SKM-1 (cell line): Measurements from ENCODE around the gene ALK.
A peak's percentile ranks its signal among the peaks of the same experiment; 100 is the strongest.
"Not testable (repeated sequence)": the region's sequence is repeated elsewhere in the genome, so short reads cannot be mapped to it uniquely, and the experiment has no call there.

ENCODE experiments used
- DNase-seq: peaks from one replicate; lab custom pipeline; 2025; ENCODE audit not compliant: unreplicated experiment; lab: John Stamatoyannopoulos, UW

The ALK gene

DNA sequence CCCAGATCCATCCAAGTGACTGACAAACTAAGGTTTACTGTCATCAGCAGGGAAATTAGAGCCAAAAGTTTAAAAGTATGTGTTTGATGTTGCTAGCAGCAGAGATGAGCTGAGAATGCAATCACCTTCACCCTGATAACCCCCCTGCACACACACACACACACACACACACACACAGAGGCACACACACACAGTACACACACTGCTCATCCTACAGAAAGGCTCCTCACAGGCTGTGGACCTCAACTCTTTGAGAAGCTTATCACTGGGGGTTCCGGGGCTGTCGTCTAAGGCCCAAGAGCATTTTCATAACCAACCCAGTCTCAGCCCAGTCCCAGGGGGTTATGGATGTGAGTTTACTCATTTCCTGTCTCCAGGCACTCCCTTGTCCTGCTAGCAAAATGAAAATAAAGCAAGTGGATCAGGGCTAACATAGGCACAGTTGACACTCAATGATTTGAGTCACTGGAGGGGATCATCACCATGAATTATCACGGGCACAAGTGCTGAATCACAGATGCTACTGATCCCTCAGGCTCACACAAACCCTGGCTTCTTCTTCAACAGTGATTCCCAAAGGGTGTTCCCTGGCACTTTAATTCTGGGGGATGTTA lies 76.6 kb downstream of the ALK start:
- no peak for DNase-seq

DNA sequence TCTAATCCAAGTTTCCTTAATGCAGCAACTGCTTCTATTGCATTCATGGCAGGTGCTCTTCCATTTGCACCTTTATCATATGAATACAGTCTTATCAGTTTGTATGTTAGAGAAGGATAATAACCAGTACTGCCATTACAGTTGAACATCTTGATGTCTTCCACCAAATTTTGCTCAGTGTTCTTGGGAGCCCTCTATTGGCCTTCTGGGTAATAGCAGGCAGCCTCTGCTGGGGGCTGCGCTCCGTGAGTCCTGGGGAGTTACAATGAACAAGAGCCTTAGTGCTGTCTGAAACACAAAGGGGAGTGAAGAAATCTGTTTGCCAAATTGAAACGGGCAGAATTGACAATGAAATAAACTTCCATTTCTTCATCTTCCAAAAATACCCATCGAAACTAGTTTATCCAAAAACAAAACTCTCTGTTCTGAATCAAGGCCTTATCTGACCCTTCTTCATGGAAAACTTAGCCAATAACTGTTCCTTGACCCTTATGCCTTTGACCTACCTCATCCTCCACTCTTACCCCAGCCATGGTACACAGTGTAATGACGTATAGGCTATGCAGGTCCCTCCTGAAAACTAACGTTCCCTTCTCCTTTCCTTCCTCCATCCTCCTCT lies 79.9 kb downstream of the ALK start:
- DNase-seq, result peak; percentile 2

DNA sequence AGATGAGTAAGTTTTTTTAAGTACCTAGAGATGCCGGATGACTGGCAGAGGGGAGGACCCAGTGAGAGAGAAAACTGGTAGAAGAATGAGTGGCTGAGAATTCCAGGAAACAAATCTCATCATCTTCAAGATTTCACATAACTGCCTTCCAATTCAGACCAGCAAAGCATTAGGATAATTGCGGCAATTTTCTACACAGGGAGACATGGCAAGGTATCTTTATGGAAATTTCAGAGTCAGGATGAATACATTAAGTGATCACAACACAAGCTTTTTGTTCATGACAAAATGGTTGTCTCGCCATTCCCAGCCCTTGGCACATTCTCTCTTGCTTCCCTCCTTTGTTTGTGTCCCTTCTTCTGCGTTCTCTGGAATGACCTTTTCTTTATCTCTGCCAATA lies 82.1 kb downstream of the ALK start:
- DNase-seq, result no peak

DNA sequence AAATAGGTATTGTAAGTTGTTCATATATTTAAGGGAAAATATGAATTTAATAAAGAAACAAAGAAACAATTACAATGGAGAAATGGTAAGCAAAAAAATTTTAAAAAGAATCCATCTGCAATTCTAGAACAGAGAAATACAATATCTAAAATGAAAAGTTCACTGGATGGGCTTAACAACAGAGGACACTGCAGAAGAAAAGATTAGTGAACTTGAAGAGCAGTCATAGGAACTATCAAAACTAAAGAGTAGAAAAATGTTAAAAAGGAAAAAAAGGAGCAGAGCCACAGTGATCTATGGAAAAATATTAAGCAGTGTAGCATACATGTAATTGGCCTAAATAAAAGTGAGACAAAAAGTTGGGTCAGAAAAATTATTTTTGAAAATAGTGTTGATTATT lies 83.5 kb downstream of the ALK start:
- DNase-seq, result no peak

DNA sequence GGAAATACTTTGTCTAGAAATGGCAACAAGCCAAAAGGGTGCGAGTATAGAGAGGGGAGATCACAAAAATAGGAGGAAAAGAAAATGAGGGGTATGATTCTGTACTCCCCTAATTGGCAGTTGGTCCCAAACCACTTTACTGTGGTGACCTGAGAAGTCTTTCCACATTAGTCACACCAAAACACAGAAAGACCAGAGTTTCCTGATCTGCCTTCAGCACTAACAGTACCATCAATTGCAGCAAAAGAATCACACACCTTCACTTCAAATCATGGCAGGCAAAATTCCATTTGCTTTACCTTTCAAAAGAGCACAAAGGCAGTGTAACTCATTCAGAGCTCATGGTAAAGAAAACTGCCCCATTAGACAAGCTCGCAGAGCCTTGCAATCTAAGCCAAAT lies 86.8 kb downstream of the ALK start:
- DNase-seq, result no peak

DNA sequence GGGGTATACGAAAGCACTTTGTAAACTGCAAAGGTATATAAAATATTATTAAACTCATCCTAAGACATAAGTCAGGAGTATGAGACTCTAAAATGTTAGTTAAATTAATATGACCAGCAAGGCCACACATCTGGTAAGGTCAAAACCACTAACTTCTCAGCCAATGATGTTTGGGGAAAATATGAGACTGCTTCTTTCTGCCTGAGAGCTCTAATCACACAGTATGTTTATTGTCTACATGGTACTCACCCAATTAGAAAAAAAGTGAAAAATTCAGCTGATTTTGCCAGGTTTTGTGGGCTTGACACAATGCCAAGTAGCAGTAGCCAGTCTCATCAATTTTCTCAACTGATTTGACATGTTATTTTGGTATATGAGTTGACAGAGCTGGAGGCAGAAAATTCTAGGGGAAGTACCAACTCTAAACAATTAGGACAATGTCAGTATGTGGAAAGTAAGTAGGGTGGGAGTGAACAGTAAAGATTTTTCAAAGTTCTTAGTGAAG lies 87.3 kb downstream of the ALK start:
- DNase-seq, result no peak

DNA sequence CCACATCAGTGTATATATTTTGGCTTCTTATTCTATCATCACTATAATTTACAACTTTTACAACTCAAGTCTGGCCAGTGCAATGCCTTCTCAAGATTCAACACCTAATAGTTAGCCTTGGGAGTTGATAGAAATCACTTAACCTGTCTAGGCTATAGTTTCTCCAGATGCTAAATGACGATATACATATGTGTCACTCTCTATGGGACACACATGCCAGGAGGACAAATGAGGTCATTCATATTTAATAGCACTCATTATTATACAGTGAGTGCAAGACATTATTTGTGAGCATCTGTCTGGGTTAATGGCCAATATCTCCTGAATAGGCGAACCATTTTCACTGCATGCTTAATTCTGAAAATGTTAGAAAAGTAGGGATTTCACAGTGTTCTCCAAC lies 89.8 kb downstream of the ALK start:
- DNase-seq, result no peak

DNA sequence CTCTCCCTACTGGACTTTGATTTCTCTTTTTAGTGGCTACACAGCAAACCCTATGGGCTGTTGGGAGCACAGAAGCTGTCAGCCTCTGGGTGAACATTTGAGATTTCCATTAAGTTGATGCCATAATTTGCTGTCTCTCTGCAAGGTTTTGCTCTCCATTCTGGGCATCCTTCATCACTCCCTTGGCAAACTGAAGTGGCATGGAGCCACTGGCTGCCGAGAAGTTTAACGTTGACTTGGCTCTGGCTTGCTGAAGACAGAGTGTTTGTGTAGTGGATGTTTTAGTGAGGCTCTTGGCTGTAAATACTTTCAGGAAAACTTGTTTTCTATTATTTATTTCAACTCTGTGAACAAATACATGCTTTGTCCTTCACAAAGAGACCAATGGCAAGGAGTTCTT lies 91.5 kb downstream of the ALK start:
- no peak for DNase-seq

DNA sequence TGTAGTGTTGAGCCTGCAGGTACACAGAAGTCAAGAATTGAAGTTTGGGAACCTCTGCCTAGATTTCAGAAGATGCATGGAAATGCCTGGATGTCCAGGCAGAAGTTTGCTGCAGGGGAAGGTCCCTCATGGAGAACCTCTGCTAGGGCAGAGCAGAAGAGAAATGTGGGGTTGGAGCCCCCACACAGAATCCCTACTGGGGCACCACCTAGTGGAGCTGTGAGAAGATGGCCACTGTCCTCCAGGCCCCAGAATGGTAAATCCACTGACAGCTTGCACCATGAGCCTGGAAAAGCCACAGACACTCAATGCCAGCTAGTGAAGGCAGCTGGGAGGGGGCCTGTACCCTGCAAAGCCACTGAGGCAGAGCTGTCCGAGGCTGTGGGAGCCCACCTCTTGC lies 97.2 kb downstream of the ALK start:
- not testable (repeated sequence) for DNase-seq

DNA sequence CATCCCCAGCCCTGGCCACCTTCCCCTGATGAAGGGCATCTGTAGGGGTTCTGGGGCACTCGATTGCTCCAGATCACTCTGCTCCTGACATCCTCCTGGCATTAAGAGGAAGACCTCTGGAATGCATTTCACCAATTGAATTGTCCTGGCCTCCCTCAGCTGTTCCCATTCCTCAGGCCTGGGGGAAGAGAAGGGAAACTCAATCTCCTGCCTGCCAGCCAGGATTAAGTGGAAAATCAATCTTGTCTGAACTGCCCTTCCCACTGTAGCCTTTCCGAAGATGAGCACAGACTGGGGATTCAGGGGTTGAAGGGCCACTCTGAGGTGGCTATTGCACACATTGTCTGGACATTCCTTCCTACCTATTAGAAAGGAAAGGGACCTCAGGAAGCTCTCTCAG lies 99.8 kb downstream of the ALK start:
- no peak for DNase-seq

DNA sequence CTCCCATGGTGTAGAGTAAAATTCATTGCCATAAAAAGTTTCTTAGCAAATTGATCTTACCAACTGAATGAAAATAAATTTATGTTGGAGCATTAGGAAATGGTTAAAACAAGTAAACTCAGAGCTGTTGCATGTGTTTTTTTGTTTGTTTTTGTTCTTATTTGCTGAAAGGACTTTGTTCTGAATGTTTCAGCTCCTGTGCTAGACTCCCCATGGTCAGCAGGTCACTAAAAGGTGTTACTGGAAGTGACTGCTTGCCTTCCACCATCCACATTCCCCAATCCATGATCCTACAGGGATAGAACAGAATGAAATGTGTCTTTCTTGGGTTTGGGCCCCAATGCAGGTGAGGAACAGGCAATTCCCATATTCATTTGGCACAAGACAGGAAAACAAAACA lies 101.8 kb downstream of the ALK start:
- no peak for DNase-seq

DNA sequence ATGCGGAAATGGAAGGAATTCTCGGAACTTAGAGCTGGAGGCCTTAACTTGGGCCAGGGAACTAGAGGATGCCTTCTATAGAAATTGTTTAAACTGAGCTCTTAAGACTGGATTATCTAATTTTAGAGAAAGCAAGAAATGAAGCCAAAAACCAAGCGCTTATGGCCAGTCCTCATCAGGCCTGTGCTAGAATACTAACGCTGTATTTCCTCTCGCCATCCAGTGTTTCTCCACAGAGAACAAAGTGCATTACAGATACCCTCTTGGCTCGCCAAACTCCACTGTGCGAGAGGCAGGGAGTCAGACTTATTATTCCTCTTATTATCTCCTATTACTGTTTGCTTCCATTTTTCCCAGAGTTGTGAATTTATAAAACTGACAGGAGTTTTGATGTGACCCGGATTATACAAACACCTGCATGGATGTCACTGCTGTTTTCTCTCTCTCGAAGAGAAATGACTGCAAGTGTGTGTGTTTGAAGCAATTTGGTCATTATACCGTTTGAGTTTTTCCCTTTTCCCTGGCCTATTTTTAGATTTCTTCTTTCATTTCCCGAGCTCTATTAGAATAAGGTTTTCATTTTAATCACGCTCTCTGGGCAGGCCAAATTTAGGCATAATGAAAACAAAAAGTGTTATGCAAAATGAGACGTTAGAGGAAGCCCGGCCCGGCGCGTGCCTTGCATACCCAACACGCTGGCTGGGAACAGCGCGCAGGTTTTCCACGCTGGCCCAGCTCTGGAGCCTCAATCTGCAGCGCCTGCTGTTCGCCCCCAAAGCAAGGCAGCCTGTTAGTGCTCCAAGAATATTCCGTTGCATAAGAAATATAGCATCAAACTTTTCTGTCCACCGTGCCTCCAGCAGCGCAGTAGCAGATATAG lies 103.3 kb downstream of the ALK start:
- no peak for DNase-seq

DNA sequence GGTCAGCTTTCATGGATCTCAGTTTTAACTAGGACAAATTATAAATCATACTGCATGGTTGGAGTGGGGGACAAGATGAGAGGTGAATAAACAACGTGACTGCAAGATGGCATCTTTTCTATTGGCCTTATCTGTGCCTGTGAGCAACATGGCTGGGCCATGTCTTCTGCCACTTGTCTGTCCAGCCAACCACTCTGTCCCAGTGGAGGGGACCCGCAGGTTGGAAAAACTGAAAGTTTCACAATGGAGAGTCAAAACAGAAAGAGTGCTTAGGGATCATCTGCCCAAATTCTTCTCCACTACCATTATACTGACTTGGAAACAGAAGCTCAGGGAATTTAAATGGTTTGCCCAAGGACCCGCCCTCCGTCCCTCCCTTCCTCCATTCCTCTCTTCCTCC lies 104.1 kb downstream of the ALK start:
- DNase-seq, result no peak

DNA sequence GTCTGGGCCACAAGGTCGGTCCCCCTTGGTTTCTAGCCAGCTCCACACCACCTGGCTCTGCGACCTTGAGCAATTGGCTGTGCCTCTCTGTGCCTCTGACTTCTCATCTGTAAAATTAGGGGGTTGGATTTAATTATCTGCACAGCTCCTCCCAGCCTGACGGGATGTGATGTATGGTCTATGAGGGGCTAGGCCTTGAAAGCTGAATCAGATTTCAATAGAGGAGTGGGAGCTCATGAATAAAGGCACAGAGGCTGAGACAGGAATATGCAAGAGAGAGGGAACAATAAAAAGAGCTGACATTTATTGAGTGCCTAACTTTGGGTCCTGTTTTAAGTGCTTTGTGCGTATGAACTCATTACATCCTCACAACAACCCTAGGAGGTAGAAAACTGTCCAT lies 104.7 kb downstream of the ALK start:
- no peak for DNase-seq

DNA sequence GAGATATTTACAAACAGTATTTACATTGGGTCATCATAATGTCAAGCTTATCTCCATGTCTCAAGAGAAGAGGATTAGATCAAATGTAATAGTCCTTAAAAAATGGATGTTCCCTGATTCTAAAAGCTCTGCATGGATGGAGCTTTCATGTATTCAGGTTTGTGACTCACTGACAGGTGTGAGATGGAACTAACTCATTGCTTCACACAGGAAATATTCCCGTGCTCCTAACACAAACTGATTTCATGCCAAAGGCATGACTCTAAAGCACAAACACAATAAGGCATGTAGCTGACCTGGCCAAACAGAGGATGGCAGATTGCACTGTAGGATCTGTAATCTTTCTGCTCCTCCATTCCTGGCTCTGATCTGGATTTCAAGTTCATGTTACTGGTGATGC lies 110.0 kb downstream of the ALK start:
- DNase-seq, result no peak

DNA sequence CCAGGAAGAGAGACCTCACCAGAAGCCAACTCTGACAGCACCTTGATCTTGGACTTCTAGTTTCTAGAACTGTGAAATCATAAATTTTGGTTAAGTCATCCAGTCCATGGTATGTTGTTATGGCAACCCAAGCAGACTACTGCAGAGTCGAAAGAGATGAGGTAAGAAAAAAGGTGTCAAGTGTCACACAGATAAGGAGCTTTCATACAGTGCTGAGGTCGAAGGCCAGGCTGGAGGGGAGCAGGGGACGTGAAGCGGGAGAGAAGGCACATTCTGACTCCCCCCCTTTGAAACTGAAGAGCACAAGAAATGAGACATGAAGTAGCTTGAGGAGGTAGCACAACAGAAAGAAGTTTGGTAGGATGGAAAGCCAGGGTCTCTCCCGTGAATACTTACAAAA lies 110.4 kb downstream of the ALK start:
- DNase-seq, result no peak

DNA sequence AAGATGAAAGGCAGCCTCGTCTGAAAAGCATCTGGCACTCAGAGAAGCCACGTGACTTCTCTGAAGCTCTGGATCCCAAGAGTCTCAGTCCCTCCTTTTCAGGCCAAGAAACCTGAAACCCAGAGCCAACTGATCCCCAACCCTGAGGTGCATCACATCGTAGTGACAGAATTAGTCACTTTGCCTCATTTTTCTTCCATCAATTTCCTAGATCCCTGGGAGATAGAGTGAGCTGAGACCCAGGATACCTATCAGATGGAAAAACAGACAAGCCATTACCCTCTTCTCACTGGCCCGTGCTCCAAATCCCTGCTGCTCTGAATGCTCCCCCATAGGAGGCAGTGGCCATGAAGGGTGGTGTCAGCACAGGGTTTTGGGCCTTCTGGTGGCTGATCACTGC lies 113.1 kb downstream of the ALK start:
- DNase-seq, result no peak

DNA sequence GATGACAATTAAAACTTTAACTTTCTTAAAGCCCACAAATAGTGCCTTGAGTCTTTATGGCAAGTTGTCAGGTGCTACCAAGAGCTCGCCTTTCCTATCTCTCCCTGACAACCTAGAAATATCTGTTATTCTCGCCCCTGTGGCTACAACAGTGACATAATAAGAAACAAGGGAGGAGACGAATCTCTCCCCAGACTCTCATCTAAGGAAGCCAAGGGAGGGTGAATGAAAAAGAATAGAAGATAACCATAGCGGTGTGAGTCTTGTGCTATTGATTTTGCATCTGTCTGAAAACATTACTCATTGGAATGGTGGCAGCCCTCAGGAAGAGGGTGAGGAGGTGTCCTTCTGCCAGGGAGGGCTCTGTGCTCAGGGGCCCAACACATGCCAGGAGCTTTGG lies 114.3 kb downstream of the ALK start:
- no peak for DNase-seq

DNA sequence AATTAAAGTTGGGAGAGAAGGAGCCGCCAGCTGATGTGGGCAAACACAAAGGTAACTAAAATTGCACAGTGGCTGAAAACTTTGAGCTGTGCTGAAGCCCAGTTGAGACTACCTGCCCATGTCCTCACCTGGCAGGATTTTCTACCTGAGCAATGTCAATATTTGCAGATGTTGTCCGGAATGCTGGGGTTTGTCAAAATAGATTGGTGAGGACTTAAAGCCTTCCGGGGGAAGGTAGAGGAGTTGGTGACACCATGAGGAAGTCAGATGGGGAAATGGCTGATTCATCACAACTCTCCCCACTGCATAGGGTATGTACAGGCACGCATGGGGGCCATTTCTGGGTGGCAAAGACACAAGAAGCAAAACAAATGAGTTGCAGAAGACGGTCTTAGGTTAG lies 114.9 kb downstream of the ALK start:
- no peak for DNase-seq

DNA sequence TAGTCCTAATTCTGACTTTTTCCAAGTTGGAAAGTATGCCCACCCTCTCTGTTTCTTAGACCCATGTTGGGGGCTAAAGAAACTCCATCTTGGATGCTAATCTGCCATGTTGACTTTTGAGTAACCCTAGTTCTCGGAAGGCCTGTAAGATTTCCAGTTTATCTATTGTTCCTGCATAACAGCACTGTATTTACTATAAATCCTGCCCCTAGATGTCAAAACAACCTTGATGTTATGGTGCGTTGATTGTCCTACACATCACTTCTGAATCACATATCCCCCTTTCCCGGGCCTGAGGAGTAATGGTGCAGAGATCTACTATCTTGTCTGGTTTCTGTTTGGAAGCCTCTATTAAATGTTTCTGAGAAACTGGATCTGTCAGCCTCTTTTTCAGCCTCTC lies 116.7 kb downstream of the ALK start:
- no peak for DNase-seq

DNA sequence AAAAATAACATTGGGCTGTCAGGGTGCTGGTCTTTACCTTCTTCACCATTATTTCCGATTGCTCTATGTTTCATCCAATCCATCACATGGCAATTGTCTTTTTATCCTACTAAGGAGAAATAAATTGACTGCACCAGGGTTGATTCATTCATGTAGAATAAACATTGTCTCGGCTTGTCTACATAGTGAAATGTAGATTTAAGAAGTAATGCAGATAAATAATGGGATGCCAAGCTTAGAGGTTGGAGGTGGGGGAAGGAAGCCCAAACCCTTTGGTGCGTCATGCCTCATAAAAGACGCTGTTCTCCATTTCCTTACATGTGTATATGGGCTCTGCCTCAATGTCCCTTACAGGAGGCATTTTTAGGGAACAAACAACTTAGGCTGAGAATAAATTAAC lies 117.8 kb downstream of the ALK start:
- no peak for DNase-seq

DNA sequence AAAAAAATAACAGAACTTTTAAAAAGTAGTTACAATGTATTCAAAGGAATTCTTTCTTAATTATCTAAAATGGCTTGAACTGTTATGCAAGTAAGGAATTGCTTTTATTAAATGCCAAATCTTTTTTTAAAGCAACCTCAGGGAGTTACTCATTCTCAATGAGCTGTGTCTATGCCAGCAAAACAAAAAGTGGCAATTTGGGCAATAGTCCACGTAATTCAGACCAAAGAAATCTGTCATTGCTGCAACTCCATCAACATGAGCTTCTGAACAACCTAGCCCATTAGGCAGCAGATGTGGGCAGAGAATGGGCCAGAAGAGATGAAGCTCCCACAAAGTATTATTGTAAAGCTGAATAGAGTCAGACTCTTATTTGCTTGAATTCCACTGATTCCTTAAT lies 118.4 kb downstream of the ALK start:
- no peak for DNase-seq
